ENCODE data around the gene PFKL. TPM values are rescaled to one million over a fixed set of nuclear protein-coding genes. Genes with fewer than 3 reads are reported as not detected.

Gene PFKL
- 10 to 100 TPM; 85.7 to 96.4 TPM for polyA plus RNA-seq

DNA sequence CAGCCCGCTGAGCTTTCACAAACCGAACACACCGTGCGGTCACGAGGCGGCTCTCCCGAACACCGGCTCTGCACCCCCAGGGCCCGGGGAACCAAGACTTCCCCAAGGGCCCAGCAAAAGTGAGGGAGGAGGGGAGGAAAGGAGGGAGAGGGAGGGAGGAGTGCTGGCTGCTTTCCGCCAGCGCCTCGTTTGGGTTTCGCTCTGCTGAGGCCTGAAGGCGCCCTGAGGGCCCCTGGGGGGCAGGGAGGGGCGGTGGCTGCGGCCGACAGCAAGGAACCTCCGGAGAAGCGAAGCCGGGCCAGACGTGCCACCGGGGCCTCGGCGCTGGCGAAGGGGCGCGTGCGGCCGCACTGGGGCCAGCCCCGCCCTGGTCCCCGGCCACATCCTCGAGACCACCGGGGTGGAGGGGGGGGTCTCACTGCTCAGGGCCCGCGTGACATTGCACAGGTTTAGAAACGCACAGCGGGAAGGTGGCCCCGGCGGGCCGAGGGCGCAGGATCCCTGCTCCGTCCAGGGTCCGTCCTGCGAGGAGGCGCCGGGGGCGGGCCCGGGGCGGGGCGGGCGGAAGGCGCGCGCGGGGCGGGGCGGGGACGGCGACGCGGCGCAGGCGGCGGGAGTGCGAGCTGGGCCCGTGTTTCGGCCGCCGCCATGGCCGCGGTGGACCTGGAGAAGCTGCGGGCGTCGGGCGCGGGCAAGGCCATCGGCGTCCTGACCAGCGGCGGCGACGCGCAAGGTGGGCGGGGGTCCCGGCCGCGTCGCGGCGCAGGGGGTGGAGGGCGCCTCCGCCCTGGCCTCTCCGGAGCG lies at the start of gene PFKL:
TSS of gene PFKL (plus strand) at position 596 of the 804 bp plus-strand sequence. CDS start at position 649, 53 bp downstream.
- H3K9me3 ChIP-seq (ENCODE audit: control insufficient read depth in 2 of 2, insufficient read depth in 1 of 2, low read depth in 1 of 2, low read length in 1 of 2): no peaks in the 10 kb centered on the region
- H3K27me3 ChIP-seq (ENCODE audit: control insufficient read depth in 1 of 2, insufficient read depth in 2 of 2, low read length in 2 of 2): no peaks in the 10 kb centered on the region
- peak within 1 kb of the TSS; percentile 80 to 83 for H3K4me3 ChIP-seq (ENCODE audit: low read depth in 1 of 2, low read length in 2 of 2)
- peak within 1 kb of the TSS; percentile 79 to 90 for H3K27ac ChIP-seq (ENCODE audit: low read depth in 2 of 2, low read length in 1 of 2)
- WGBS, 2 donors: 1% methylated on average over 29 to 94 of the region's 94 CpGs
- H3K4me1 ChIP-seq (ENCODE audit: control insufficient read depth in 2 of 2, insufficient read depth in 2 of 2, low read length in 1 of 2): peaks cover 7 to 33% of the 10 kb centered on the region in 2 donors
- peaks cover 0 to 7% of the 10 kb centered on the region in 2 donors for H3K36me3 ChIP-seq (ENCODE audit: control insufficient read depth in 2 of 2, insufficient read depth in 2 of 2, low read length in 1 of 2)

DNA sequence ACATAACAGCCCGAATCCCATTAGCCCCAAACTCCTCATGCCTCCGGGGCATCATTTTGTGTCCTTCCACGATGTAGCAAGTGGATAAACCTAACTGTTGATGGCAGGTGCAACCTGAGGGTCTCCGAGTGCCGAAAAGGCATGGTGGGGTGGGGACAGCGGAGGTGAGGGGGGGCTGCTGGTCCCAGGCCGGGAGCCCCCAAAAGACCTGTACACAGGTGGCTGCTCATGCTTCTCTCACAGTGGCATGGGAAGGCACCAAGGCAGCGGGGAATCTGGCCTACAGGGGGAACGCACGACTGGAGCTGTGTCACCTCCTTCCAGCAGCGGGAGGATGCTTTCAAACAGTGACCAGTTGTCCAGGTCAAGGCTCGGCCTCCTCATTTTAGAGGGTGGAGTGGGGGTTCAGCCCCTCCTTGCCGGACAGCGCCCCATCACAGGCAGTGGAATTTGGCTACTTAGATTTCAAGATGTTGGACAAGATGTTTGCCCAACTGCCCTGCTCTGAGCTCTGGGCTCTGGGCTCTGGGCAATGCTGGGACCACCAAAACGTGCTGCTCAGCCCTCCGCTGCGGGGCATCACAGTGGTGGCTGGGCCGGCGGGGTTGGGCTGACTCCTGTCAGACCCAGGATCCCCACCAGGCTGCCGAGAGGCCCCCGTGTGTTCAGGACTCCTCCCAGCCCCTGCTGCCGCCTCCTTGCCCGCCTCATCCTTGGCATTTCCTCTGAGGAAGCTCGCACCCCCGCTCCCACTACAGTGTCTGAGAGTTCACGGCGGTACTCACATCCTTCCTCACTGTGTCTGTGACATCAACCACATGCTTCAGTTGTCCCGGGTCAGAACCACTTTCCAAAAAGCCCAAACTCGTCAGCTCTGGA lies 45.8 kb upstream of the PFKL start:
- H3K36me3 ChIP-seq (ENCODE audit: control insufficient read depth in 2 of 2, insufficient read depth in 2 of 2, low read length in 1 of 2): no peaks in the 10 kb centered on the region
- no peak overlapping the region for H3K4me3 ChIP-seq (ENCODE audit: low read depth in 1 of 2, low read length in 2 of 2)
- 68 to 69% methylated on average over 29 of the region's 29 CpGs for WGBS, 2 donors
- no peak overlapping the region for H3K27ac ChIP-seq (ENCODE audit: low read depth in 2 of 2, low read length in 1 of 2)
- no peaks in the 10 kb centered on the region for H3K9me3 ChIP-seq (ENCODE audit: control insufficient read depth in 2 of 2, insufficient read depth in 1 of 2, low read depth in 1 of 2, low read length in 1 of 2)
- H3K27me3 ChIP-seq (ENCODE audit: control insufficient read depth in 1 of 2, insufficient read depth in 2 of 2, low read length in 2 of 2): no peaks in the 10 kb centered on the region
- no peaks in the 10 kb centered on the region for H3K4me1 ChIP-seq (ENCODE audit: control insufficient read depth in 2 of 2, insufficient read depth in 2 of 2, low read length in 1 of 2)

DNA sequence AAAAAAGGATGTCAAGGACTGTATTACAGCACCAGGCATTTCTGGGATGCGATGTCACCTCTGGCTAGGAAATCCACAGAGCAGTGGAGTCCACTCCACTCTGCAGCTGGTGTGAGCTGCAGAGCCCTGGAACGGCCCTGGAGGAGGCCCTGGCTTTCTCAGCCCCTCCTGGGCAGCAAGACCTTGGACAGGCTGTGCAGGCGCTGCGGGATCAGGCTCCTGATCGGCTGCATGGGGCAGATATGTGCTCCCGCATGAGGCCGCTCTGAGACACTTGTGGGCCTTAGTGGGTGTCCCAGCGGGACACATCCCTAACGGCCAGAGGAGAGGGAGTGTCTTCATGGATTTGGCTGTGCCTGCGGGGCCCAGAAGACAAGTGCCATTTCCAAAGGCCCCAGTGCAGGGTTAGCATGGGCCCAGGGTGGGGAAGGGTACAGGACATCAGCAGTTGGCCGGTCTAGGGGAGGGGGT lies 44.3 kb upstream of the PFKL start:
- H3K36me3 ChIP-seq (ENCODE audit: control insufficient read depth in 2 of 2, insufficient read depth in 2 of 2, low read length in 1 of 2): no peaks in the 10 kb centered on the region
- H3K27ac ChIP-seq (ENCODE audit: low read depth in 2 of 2, low read length in 1 of 2): no peak overlapping the region
- 81 to 84% methylated on average over 11 of the region's 11 CpGs for WGBS, 2 donors
- H3K4me1 ChIP-seq (ENCODE audit: control insufficient read depth in 2 of 2, insufficient read depth in 2 of 2, low read length in 1 of 2): no peaks in the 10 kb centered on the region
- no peak overlapping the region for H3K4me3 ChIP-seq (ENCODE audit: low read depth in 1 of 2, low read length in 2 of 2)
- H3K9me3 ChIP-seq (ENCODE audit: control insufficient read depth in 2 of 2, insufficient read depth in 1 of 2, low read depth in 1 of 2, low read length in 1 of 2): no peaks in the 10 kb centered on the region
- no peaks in the 10 kb centered on the region for H3K27me3 ChIP-seq (ENCODE audit: control insufficient read depth in 1 of 2, insufficient read depth in 2 of 2, low read length in 2 of 2)

DNA sequence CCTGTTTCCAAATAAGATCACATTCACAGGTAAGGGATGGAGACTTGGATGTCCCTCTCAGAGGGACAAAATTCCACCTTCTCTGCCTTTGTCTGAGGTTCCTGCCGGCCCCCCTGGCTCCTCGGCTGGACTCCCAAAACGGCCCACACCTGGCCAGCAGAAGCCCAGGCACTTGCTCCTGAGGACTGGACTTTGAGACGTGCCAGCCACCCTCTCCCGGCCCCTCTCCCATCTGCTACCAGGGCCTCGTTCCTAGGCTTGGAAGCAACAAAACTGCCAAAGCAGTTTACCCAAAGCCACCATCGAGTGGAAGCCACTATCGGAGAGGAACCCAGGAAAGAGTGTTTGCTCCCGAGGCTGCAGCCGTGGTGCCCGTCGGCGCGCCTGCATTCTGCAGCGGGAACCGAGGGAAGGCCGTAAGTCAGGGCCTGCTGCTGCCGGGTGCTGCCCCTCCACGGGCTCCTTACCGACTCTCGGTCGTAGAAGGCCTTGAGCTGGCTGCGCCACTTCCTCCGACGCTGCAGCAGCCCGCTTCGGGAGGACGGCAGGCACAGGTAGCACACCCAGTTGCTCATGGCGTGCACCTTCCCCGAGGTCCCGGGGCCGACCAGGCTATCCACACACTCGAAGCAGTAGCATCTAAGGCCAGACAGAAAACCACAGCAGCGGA lies 41.7 kb upstream of the PFKL start:
- Histone ChIP-seq H3K9me3 (ENCODE audit: control insufficient read depth in 2 of 2, insufficient read depth in 1 of 2, low read depth in 1 of 2, low read length in 1 of 2) (no peaks in the 10 kb centered on the region), H3K36me3 (ENCODE audit: control insufficient read depth in 2 of 2, insufficient read depth in 2 of 2, low read length in 1 of 2) (no peaks in the 10 kb centered on the region), H3K27ac (ENCODE audit: low read depth in 2 of 2, low read length in 1 of 2) (no peak overlapping the region), H3K27me3 (ENCODE audit: control insufficient read depth in 1 of 2, insufficient read depth in 2 of 2, low read length in 2 of 2) (no peaks in the 10 kb centered on the region), H3K4me3 (ENCODE audit: low read depth in 1 of 2, low read length in 2 of 2) (no peak overlapping the region), H3K4me1 (ENCODE audit: control insufficient read depth in 2 of 2, insufficient read depth in 2 of 2, low read length in 1 of 2) (no peaks in the 10 kb centered on the region)
- WGBS, 2 donors: 88 to 91% methylated on average over 34 of the region's 34 CpGs

DNA sequence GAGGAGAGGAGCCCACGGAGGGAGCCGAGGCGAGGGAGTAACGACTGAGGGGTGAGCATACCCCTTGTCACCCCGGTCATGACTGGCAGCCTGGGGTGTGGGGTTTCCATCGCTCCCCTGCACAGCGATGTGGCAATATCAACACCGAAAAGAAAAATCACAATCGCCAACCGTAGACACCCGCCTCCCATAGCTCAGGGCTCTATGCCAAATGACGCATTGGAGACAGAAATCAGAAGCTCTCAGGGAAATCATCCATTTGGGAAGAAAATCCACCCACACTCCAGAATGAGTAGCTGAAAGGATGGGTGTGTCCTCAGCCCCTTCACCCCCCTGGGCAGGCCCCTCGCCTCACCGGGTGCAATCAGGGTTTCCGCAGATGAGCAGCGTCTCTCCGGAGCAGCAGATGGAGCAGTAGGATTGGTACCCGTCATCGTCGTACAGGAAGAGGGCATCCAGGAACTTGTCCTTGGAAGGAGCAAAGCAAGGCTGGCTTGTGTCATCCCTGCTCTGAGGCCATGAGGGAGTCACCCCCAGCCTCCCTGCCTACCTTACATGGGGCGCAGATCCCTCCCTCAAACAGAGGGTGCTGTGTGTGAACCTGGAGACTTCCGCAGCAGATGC lies 40.7 kb upstream of the PFKL start:
- 79 to 87% methylated on average over 22 of the region's 22 CpGs for WGBS, 2 donors
- Histone ChIP-seq H3K4me3 (ENCODE audit: low read depth in 1 of 2, low read length in 2 of 2) (no peak overlapping the region), H3K4me1 (ENCODE audit: control insufficient read depth in 2 of 2, insufficient read depth in 2 of 2, low read length in 1 of 2) (no peaks in the 10 kb centered on the region), H3K36me3 (ENCODE audit: control insufficient read depth in 2 of 2, insufficient read depth in 2 of 2, low read length in 1 of 2) (no peaks in the 10 kb centered on the region), H3K9me3 (ENCODE audit: control insufficient read depth in 2 of 2, insufficient read depth in 1 of 2, low read depth in 1 of 2, low read length in 1 of 2) (no peaks in the 10 kb centered on the region), H3K27ac (ENCODE audit: low read depth in 2 of 2, low read length in 1 of 2) (no peak overlapping the region), H3K27me3 (ENCODE audit: control insufficient read depth in 1 of 2, insufficient read depth in 2 of 2, low read length in 2 of 2) (no peaks in the 10 kb centered on the region)

DNA sequence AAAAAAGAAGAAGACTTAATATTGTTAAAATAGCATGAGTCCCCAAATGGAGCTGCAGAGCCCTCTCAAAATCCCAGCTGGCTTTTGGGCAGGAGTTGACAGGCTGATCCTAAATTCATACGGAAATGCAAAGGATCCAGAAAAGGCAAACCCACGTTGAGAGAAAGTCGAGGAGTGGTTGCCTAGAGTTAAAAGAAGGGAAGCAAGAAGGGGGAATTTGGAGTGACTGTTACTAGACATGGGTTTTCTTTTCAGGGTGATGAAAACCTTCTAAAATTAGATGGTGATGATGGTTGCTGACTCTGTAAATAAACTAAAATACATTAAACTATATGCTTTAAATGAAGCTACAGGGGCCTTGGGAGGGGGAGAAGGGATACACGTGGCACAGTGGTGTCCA lies 39.8 kb upstream of the PFKL start:
- 56 to 59% methylated on average over 4 of the region's 4 CpGs for WGBS, 2 donors
- no peaks in the 10 kb centered on the region for H3K36me3 ChIP-seq (ENCODE audit: control insufficient read depth in 2 of 2, insufficient read depth in 2 of 2, low read length in 1 of 2)
- no peaks in the 10 kb centered on the region for H3K27me3 ChIP-seq (ENCODE audit: control insufficient read depth in 1 of 2, insufficient read depth in 2 of 2, low read length in 2 of 2)
- no peak overlapping the region for H3K27ac ChIP-seq (ENCODE audit: low read depth in 2 of 2, low read length in 1 of 2)
- H3K4me3 ChIP-seq (ENCODE audit: low read depth in 1 of 2, low read length in 2 of 2): no peak overlapping the region
- no peaks in the 10 kb centered on the region for H3K9me3 ChIP-seq (ENCODE audit: control insufficient read depth in 2 of 2, insufficient read depth in 1 of 2, low read depth in 1 of 2, low read length in 1 of 2)
- no peaks in the 10 kb centered on the region for H3K4me1 ChIP-seq (ENCODE audit: control insufficient read depth in 2 of 2, insufficient read depth in 2 of 2, low read length in 1 of 2)

DNA sequence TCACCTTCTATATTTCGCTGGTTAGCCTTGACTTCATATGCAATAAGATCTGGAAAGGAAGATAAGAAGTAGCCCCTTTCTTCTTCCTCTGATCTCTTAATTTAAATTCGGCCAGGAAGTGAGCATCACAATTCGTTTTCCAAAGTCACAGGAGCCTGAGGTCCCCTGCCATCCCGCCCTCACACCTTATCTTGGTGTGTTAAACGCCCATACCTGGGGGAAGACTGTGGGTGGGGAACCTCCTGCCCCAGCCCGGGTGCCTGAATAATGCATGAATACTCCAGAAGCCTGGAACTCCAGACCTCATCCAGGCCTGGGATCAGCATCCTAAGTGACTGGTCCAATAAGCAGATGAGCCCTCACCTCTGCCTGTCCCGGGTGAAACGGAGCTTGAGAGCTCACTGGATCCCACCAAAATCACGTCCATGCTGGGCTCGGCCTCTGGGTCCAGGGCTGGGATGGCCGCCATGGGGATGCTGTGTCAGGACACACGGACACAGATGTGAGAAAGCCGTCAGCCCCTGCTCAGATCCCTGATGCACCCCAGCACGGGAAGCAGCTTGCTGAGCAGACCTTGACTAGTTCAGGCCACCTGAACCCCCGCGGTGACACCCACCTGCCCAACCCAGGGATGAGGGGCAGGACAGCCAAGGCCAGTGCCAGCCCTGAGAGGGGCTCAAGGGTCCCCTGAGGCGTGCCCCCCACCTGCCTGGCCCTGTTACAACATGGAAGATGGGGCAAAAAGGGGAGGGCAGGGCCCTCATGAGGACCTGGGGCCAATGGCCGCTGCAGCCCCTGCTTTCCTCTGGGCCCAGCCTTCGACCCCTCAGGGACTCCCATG lies 38.8 kb upstream of the PFKL start:
- 77 to 82% methylated on average over 19 of the region's 19 CpGs for WGBS, 2 donors
- no peaks in the 10 kb centered on the region for H3K4me1 ChIP-seq (ENCODE audit: control insufficient read depth in 2 of 2, insufficient read depth in 2 of 2, low read length in 1 of 2)

DNA sequence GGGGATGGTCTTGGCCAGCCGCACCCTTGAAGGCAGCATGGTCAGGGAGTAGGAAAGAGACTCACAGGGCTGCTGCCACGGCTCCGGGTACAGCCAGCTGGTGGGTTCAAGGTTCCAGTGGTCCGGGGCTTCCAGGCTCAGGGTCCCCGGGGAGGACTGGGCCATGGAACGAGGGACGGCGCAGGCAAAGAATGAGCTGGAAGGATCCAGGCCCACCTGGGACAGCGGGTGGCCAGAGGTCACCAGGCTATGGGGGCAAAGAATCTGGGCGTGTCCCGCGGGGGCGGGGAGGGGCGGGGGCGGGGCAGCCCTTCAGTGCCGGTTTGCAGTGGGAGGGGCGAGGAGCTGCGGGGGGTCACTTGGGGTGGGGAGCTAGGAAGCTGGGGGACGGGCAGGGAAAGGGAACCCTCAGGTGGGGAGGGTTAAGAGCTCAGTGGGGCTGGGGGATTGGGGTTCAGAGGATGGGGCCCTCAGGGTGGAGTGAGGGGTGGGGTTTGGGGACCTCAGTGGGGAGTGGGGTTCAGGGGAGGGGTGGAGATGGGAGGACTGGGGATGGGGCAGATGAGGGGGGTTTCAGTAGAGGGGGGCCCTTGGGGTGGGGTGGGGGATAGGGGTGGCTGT lies 38.1 kb upstream of the PFKL start, which contains the start of gene DNMT3L:
TSS of gene DNMT3L (minus strand) at position 223 of the 621 bp plus-strand sequence. CDS start 638 bp downstream, outside the sequence.
- Histone ChIP-seq H3K4me3 (ENCODE audit: low read depth in 1 of 2, low read length in 2 of 2) (no peak within 1 kb of the TSS), H3K27ac (ENCODE audit: low read depth in 2 of 2, low read length in 1 of 2) (no peak within 1 kb of the TSS), H3K4me1 (ENCODE audit: control insufficient read depth in 2 of 2, insufficient read depth in 2 of 2, low read length in 1 of 2) (no peaks in the 10 kb centered on the region), H3K36me3 (ENCODE audit: control insufficient read depth in 2 of 2, insufficient read depth in 2 of 2, low read length in 1 of 2) (no peaks in the 10 kb centered on the region), H3K9me3 (ENCODE audit: control insufficient read depth in 2 of 2, insufficient read depth in 1 of 2, low read depth in 1 of 2, low read length in 1 of 2) (no peaks in the 10 kb centered on the region), H3K27me3 (ENCODE audit: control insufficient read depth in 1 of 2, insufficient read depth in 2 of 2, low read length in 2 of 2) (no peaks in the 10 kb centered on the region)
- WGBS, 2 donors: 67 to 72% methylated on average over 19 of the region's 19 CpGs

More for the DNA sequence above, 38.8 kb upstream of the PFKL start:
- H3K36me3 ChIP-seq (ENCODE audit: control insufficient read depth in 2 of 2, insufficient read depth in 2 of 2, low read length in 1 of 2): no peaks in the 10 kb centered on the region
- H3K4me3 ChIP-seq (ENCODE audit: low read depth in 1 of 2, low read length in 2 of 2): no peak overlapping the region
- H3K27ac ChIP-seq (ENCODE audit: low read depth in 2 of 2, low read length in 1 of 2): no peak overlapping the region
- H3K27me3 ChIP-seq (ENCODE audit: control insufficient read depth in 1 of 2, insufficient read depth in 2 of 2, low read length in 2 of 2): no peaks in the 10 kb centered on the region
- no peaks in the 10 kb centered on the region for H3K9me3 ChIP-seq (ENCODE audit: control insufficient read depth in 2 of 2, insufficient read depth in 1 of 2, low read depth in 1 of 2, low read length in 1 of 2)

All from esophagus (tissue), 2 donors.